B cell (primary cell): ENCODE data around the gene OR5K3. TPM values are rescaled to one million over a fixed set of nuclear protein-coding genes. Genes with fewer than 3 reads are reported as not detected.

ENCODE experiments used
- ATAC-seq: fragments of 200-7000 bp; cut with Tn5 transposase; one replicate; pipeline ENCODE4 v1.10.0; 2021; ENCODE audit warnings: low read depth, mild to moderate bottlenecking, moderate number of reproducible peaks, moderate library complexity
- CTCF ChIA-PET: fragments of 350-600 bp; sonication (Branson Sonifier 250); formaldehyde crosslinking; loops from one replicate; lab custom pipeline; 2021; ENCODE audit warnings: antibody characterized with exemption, inconsistent platforms; lab: Charles Lee
- POLR2A ChIA-PET: fragments of 350-600 bp; sonication (Branson Sonifier 250); formaldehyde crosslinking; loops from one replicate; lab custom pipeline; 2021; ENCODE audit warnings: antibody characterized with exemption; lab: Charles Lee
- DNase-seq: peaks from one replicate; pipeline ENCODE4 v3.0.0; 2013
- H2AFZ ChIP-seq: 2 replicates; pipeline ENCODE4 v1.6.1; 2012; ENCODE audit warnings: mild to moderate bottlenecking, low read depth, low read length; ENCODE audit not compliant: insufficient read depth, poor library complexity, severe bottlenecking
- H3K27ac ChIP-seq, 2 donors: 1 replicate in 1 of 2; 2 replicates in 1 of 2; pipeline ENCODE4 v1.5.1; 2012 to 2013; ENCODE audit warnings: low read length in 2 of 2, mild to moderate bottlenecking in 2 of 2, moderate library complexity in 1 of 2
- H3K27me3 ChIP-seq, 4 experiments: fragments of 200-600 bp in 1 of 4; sonication (generic) in 1 of 4; replicated peaks in 1 of 4; 1 replicate in 2 of 4; 2 replicates in 2 of 4; pipeline versions ENCODE4 v1.6.1 to v1.7.0; 2013 to 2016; ENCODE audit warnings: low read length in 3 of 4, mild to moderate bottlenecking in 2 of 4, mixed read lengths in 1 of 4, moderate library complexity in 1 of 4; ENCODE audit not compliant: insufficient read depth in 4 of 4, control insufficient read depth in 3 of 4; ENCODE audit errors: control extremely low read depth in 1 of 4
- H3K36me3 ChIP-seq, 2 experiments: replicated peaks in 1 of 2; 1 replicate in 1 of 2; 2 replicates in 1 of 2; pipeline versions ENCODE4 v1.6.1 to v1.7.1; 2013; ENCODE audit warnings: low read length in 1 of 2; ENCODE audit not compliant: insufficient read depth in 2 of 2, control insufficient read depth in 1 of 2; ENCODE audit errors: control extremely low read depth in 1 of 2, extremely low read depth in 1 of 2
- H3K4me1 ChIP-seq, 2 donors: fragments of 200-600 bp in 1 of 2; sonication (generic) in 1 of 2; 1 replicate in 1 of 2; 2 replicates in 1 of 2; pipeline versions ENCODE4 v1.5.1 to v1.6.1; 2013 to 2017; ENCODE audit warnings: low read length in 2 of 2; ENCODE audit not compliant: control insufficient read depth in 2 of 2, insufficient read depth in 2 of 2
- H3K4me2 ChIP-seq: replicated peaks from 2 replicates; pipeline ENCODE3; 2012; ENCODE audit warnings: mild to moderate bottlenecking, low read depth, low read length; ENCODE audit not compliant: poor library complexity, severe bottlenecking
- H3K4me3 ChIP-seq, 5 experiments: fragments of 200-600 bp in 1 of 5; sonication (generic) in 1 of 5; 1 replicate in 3 of 5; 2 replicates in 2 of 5; pipeline versions ENCODE4 v1.5.1 to v1.7.0; 2011 to 2016; ENCODE audit warnings: low read length in 4 of 5, mild to moderate bottlenecking in 4 of 5, low read depth in 2 of 5, control low read depth in 1 of 5, moderate library complexity in 1 of 5; ENCODE audit not compliant: insufficient read depth in 1 of 5; ENCODE audit errors: control extremely low read depth in 1 of 5, extremely low read depth in 1 of 5
- H3K79me2 ChIP-seq: fragments of 200-600 bp; sonication (generic); one replicate; pipeline ENCODE4 v1.6.0; 2016; ENCODE audit warnings: low read length; ENCODE audit not compliant: control insufficient read depth, insufficient read depth
- H3K9ac ChIP-seq: fragments of 200-600 bp; sonication (generic); 2 replicates; pipeline ENCODE4 v1.6.1; 2017; ENCODE audit warnings: mild to moderate bottlenecking, low read length, moderate library complexity
- H3K9me3 ChIP-seq, 3 donors: one replicate each; pipeline versions ENCODE4 v1.6.1 to v1.7.1; 2013; ENCODE audit warnings: low read length in 2 of 3; ENCODE audit not compliant: control insufficient read depth in 2 of 3, insufficient read depth in 1 of 3; ENCODE audit errors: control extremely low read depth in 1 of 3
- H4K20me1 ChIP-seq: 2 replicates; pipeline ENCODE4 v1.6.0; 2012; ENCODE audit warnings: mild to moderate bottlenecking, low read length; ENCODE audit not compliant: insufficient read depth, control insufficient read depth, poor library complexity, severe bottlenecking
- H3K27ac Mint-ChIP-seq: one replicate; pipeline ENCODE4 v1.8.0; 2021; ENCODE audit warnings: mixed read lengths
- H3K27me3 Mint-ChIP-seq: one replicate; pipeline ENCODE4 v1.8.0; 2021; ENCODE audit warnings: mixed read lengths
- H3K4me1 Mint-ChIP-seq: one replicate; pipeline ENCODE4 v1.8.0; 2021; ENCODE audit warnings: mixed read lengths
- H3K4me3 Mint-ChIP-seq: one replicate; pipeline ENCODE4 v1.8.0; 2021; ENCODE audit warnings: mixed read lengths
- H3K9me3 Mint-ChIP-seq: one replicate; pipeline ENCODE4 v1.8.0; 2022; ENCODE audit warnings: mixed read lengths; ENCODE audit not compliant: insufficient read depth
- CTCF ChIP-seq: fragments of 200-600 bp; IDR thresholded peaks from one replicate; pipeline ENCODE4 v1.8.0; 2022; ENCODE audit warnings: antibody characterized with exemption, mild to moderate bottlenecking
- EZH2 ChIP-seq: IDR thresholded peaks from 2 replicates; pipeline ENCODE4 v1.6.1; 2012; ENCODE audit warnings: borderline replicate concordance, low read depth, mild to moderate bottlenecking, moderate library complexity, low read length; ENCODE audit not compliant: insufficient read depth, poor library complexity, severe bottlenecking
- whole genome bisulfite sequencing: methylation state at CpG from one replicate; pipeline ENCODE4 v1.1.5; 2013; ENCODE audit warnings: missing lambda C conversion rate; ENCODE audit not compliant: insufficient coverage; 5-methylcytosine and 5-hydroxymethylcytosine counted together
- intact Hi-C: fragments of 100-400 bp; cut with micrococcal nuclease; formaldehyde crosslinking; loops from one replicate; pipeline ENCODE4 v1.10.0; 2022
- polyA plus RNA-seq: library from polyadenylated mRNA; depleted of rRNA; stranded (reverse); fragments of >200 nt; gene quantifications from 2 replicates; pipeline ENCODE4 v1.2.3, GENCODE V29; 2012
- total RNA-seq, 2 donors: library from RNA; stranded (reverse); fragments of 120-200 nt in 1 of 2; gene quantifications; 1 replicate in 1 of 2; 2 replicates in 1 of 2; pipeline versions ENCODE4 v1.2.3 to v1.2.4, GENCODE V29; 2013 to 2022

Gene OR5K3
- total and polyA plus RNA-seq, 2 donors (not counting 1 experiment from before 2014, with no cell fraction given) = not detected

DNA sequence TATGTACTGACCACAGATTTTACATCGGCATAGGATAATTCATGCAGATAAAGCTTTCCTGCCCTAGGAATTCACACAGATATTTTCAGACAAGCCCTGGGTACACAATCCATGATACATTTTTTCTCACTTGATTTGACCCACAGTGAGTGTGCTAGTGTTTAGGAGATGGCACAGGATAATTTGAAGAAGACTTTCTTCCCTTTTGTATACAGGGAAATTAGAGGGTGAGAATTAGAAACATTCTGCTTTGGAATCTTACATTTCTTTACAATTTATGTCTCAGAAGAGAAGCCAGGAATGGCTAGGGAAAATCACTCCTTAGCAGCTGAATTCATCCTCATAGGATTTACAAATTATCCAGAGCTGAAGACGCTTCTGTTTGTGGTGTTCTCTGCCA is 36.9 kb upstream of the OR5K3 start, which contains the start of gene OR5K4:
OR5K4 (plus strand) TSS at position 301 of the 400 bp plus-strand sequence; CDS start at position 301, 0 bp downstream.
- H3K4me3 Mint-ChIP-seq = no peak within 1 kb of the TSS
- H3K4me2 ChIP-seq = no peak within 1 kb of the TSS
- H3K27me3 ChIP-seq = no peaks in the 10 kb centered on the region
- H3K9me3 Mint-ChIP-seq = no peaks in the 10 kb centered on the region
- no peaks in the 10 kb centered on the region for H3K4me1 ChIP-seq
- TF ChIP-seq EZH2 = no peak
- no peak for TF ChIP-seq CTCF
- H3K9me3 ChIP-seq = peaks cover 0 to 3% (median 0%) of the 10 kb centered on the region in 3 donors
- peaks cover 4% of the 10 kb centered on the region for H3K27me3 Mint-ChIP-seq
- whole genome bisulfite sequencing = no CpG with 5 or more reads among the region's 2 CpGs
- no peaks in the 10 kb centered on the region for H4K20me1 ChIP-seq
- ChIA-PET CTCF (no interaction called here), POLR2A (no interaction called here)
- H3K27ac ChIP-seq = no peak within 1 kb of the TSS
- H3K4me3 ChIP-seq = no peak within 1 kb of the TSS
- no peak within 1 kb of the TSS for H2AFZ ChIP-seq
- H3K4me1 Mint-ChIP-seq = no peaks in the 10 kb centered on the region
- no peak for DNase-seq
- H3K9ac ChIP-seq = no peak within 1 kb of the TSS
- H3K79me2 ChIP-seq = no peaks in the 10 kb centered on the region
- ATAC-seq = no peak
- intact Hi-C loops = no loop called here
- no peak within 1 kb of the TSS for H3K27ac Mint-ChIP-seq
- no peaks in the 10 kb centered on the region for H3K36me3 ChIP-seq

- H3K79me2 ChIP-seq = no peaks in the 10 kb centered on the region
- no peaks in the 10 kb centered on the region for H4K20me1 ChIP-seq
- no peaks in the 10 kb centered on the region for H3K4me1 Mint-ChIP-seq
- POLR2A ChIA-PET = no interaction called here
- no peaks in the 10 kb centered on the region for H3K27me3 ChIP-seq
- no peak overlapping the region for H3K9ac ChIP-seq
- peaks cover 0 to 12% (median 7%) of the 10 kb centered on the region in 3 donors for H3K9me3 ChIP-seq
- no peaks in the 10 kb centered on the region for H3K4me1 ChIP-seq
- no peak overlapping the region for H2AFZ ChIP-seq
- no peak for DNase-seq
- TF ChIP-seq CTCF (no peak), EZH2 (no peak)
- H3K9me3 Mint-ChIP-seq = peaks cover 4% of the 10 kb centered on the region
- H3K4me2 ChIP-seq = no peak overlapping the region
- no peak overlapping the region for H3K4me3 ChIP-seq
- intact Hi-C loops = no loop called here
- H3K4me3 Mint-ChIP-seq = no peak overlapping the region
- H3K27ac Mint-ChIP-seq = no peak overlapping the region
- no peaks in the 10 kb centered on the region for H3K36me3 ChIP-seq
- ATAC-seq = no peak
- CTCF ChIA-PET = no interaction called here
- no peak overlapping the region for H3K27ac ChIP-seq
- H3K27me3 Mint-ChIP-seq = no peaks in the 10 kb centered on the region
These were observed 31.2 kb upstream of the OR5K3 start for GRCh38 chr3:98359250-98359649.
